IMR-90 (cell line): ENCODE measurements around the gene NOX3. TPM values are rescaled to one million over a fixed set of nuclear protein-coding genes. Genes with fewer than 3 reads are reported as not detected.

Source experiments
- ATAC-seq: fragments of 200-7000 bp; cut with Tn5 transposase; 2 replicates; pipeline ENCODE4 v1.9.1; 2020; ENCODE audit warnings: low read depth, mild to moderate bottlenecking, moderate library complexity
- BruUV-seq: library from RNA; stranded (reverse); fragments of 400-500 nt; replicated peaks from 2 replicates; lab custom pipeline; 2021; lab: Mats Ljungman, UMichigan
- CTCF ChIA-PET: fragments of 300-600 bp; formaldehyde crosslinking; extraction: SDS; loops from one replicate; lab custom pipeline; 2021; ENCODE audit warnings: antibody characterized with exemption; lab: Yijun Ruan, JAX
- POLR2A ChIA-PET: fragments of 300-600 bp; sonication (Branson Sonifier 250); formaldehyde crosslinking; loops from one replicate; lab custom pipeline; 2022; ENCODE audit warnings: antibody characterized with exemption; ENCODE audit not compliant: unreplicated experiment; lab: Charles Lee
- DNase-seq: peaks from one replicate; pipeline ENCODE4 v3.0.0; 2013
- H2AFZ ChIP-seq: replicated peaks from 2 replicates; pipeline ENCODE3; 2013; ENCODE audit warnings: low read length, mild to moderate bottlenecking; ENCODE audit not compliant: poor library complexity
- H2AK5ac ChIP-seq: 2 replicates; pipeline ENCODE4 v1.6.1; 2013; ENCODE audit warnings: low read depth, low read length, inconsistent platforms
- H2AK9ac ChIP-seq: replicated peaks from 2 replicates; pipeline ENCODE3; 2013; ENCODE audit warnings: mild to moderate bottlenecking, low read depth, low read length, moderate library complexity; ENCODE audit not compliant: poor library complexity
- H2BK120ac ChIP-seq: 2 replicates; pipeline ENCODE4 v1.6.1; 2013; ENCODE audit warnings: low read depth, low read length, inconsistent platforms
- H2BK15ac ChIP-seq: 3 replicates; pipeline ENCODE4 v1.6.1; 2013; ENCODE audit warnings: low read depth, low read length, inconsistent platforms
- H2BK20ac ChIP-seq: 2 replicates; pipeline ENCODE4 v1.6.1; 2013; ENCODE audit warnings: low read depth, mild to moderate bottlenecking, inconsistent platforms, low read length, moderate library complexity
- H2BK5ac ChIP-seq: 2 replicates; pipeline ENCODE4 v1.6.1; 2013; ENCODE audit warnings: mild to moderate bottlenecking, low read depth, low read length, inconsistent platforms; ENCODE audit not compliant: poor library complexity, severe bottlenecking
- H3K14ac ChIP-seq: replicated peaks from 2 replicates; pipeline ENCODE4 v1.6.1; 2013; ENCODE audit warnings: low read depth, low read length, inconsistent platforms
- H3K18ac ChIP-seq: 2 replicates; pipeline ENCODE4 v1.6.1; 2013; ENCODE audit warnings: low read depth, low read length, control low read depth
- H3K23ac ChIP-seq: 2 replicates; pipeline ENCODE4 v1.6.1; 2013; ENCODE audit warnings: low read depth, low read length, inconsistent platforms
- H3K27ac ChIP-seq: 2 replicates; pipeline ENCODE4 v1.5.1; 2013; ENCODE audit warnings: mild to moderate bottlenecking, control low read depth, low read length; ENCODE audit not compliant: insufficient read depth
- H3K27me3 ChIP-seq: 2 replicates; pipeline ENCODE4 v1.6.1; 2013; ENCODE audit warnings: low read length; ENCODE audit not compliant: control insufficient read depth, insufficient read depth
- H3K36me3 ChIP-seq: 2 replicates; pipeline ENCODE4 v1.6.1; 2013; ENCODE audit warnings: low read length, mixed read lengths; ENCODE audit not compliant: control insufficient read depth, insufficient read depth
- H3K4ac ChIP-seq: 2 replicates; pipeline ENCODE4 v1.6.1; 2013; ENCODE audit warnings: low read depth, low read length, inconsistent platforms
- H3K4me1 ChIP-seq: 2 replicates; pipeline ENCODE4 v1.6.1; 2013; ENCODE audit warnings: low read length, mixed read lengths; ENCODE audit not compliant: control insufficient read depth, insufficient read depth
- H3K4me2 ChIP-seq: 2 replicates; pipeline ENCODE4 v1.6.1; 2013; ENCODE audit warnings: low read depth, mild to moderate bottlenecking, control low read depth, low read length, moderate library complexity
- H3K4me3 ChIP-seq: 2 replicates; pipeline ENCODE4 v1.5.1; 2013; ENCODE audit warnings: low read depth, mild to moderate bottlenecking, control low read depth, low read length, moderate library complexity; ENCODE audit not compliant: insufficient read depth
- H3K56ac ChIP-seq: 2 replicates; pipeline ENCODE4 v1.6.1; 2013; ENCODE audit warnings: low read length, inconsistent platforms; ENCODE audit not compliant: insufficient read depth; ENCODE audit errors: extremely low read depth
- H3K79me1 ChIP-seq, 2 experiments: 2 replicates each; pipeline ENCODE4 v1.6.1; 2013; ENCODE audit warnings: low read length in 2 of 2, inconsistent platforms in 1 of 2, low read depth in 1 of 2
- H3K9ac ChIP-seq: 2 replicates; pipeline ENCODE4 v1.6.1; 2013; ENCODE audit warnings: low read depth, low read length, control low read depth
- H3K9me1 ChIP-seq: 2 replicates; pipeline ENCODE4 v1.6.1; 2013; ENCODE audit warnings: low read length, inconsistent platforms; ENCODE audit not compliant: insufficient read depth
- H3K9me3 ChIP-seq: 2 replicates; pipeline ENCODE4 v1.6.1; 2013; ENCODE audit warnings: low read length; ENCODE audit not compliant: control insufficient read depth, insufficient read depth
- H4K20me1 ChIP-seq: 2 replicates; pipeline ENCODE4 v1.6.1; 2013; ENCODE audit warnings: low read length, inconsistent platforms; ENCODE audit not compliant: insufficient read depth
- H4K5ac ChIP-seq: 2 replicates; pipeline ENCODE4 v1.6.1; 2013; ENCODE audit warnings: mild to moderate bottlenecking, low read depth, low read length, control low read depth
- H4K8ac ChIP-seq, 2 experiments: 2 replicates each; pipeline ENCODE4 v1.6.1; 2013; ENCODE audit warnings: low read depth in 2 of 2, low read length in 2 of 2, control low read depth in 1 of 2, inconsistent platforms in 1 of 2
- H4K91ac ChIP-seq: 2 replicates; pipeline ENCODE4 v1.6.1; 2013; ENCODE audit warnings: low read depth, low read length, inconsistent platforms; ENCODE audit not compliant: insufficient read depth
- MAFK ChIP-seq: IDR thresholded peaks from 2 replicates; pipeline ENCODE4 v1.6.1; 2012; ENCODE audit warnings: low read depth, low read length, improper control_type of control experiment
- RAD21 ChIP-seq: IDR thresholded peaks from 2 replicates; pipeline ENCODE4 v1.6.1; 2012; ENCODE audit warnings: low read length, improper control_type of control experiment
- WGBS, 2 experiments: methylation state at CpG; one replicate each; pipeline versions ENCODE4 v1.1.5 to v1.1.7; 2013; ENCODE audit warnings: missing lambda C conversion rate in 2 of 2; ENCODE audit not compliant: insufficient read length in 1 of 2; ENCODE audit errors: extremely low coverage in 2 of 2; 5-methylcytosine and 5-hydroxymethylcytosine counted together
- dilution Hi-C: fragments of 300-500 bp; cut with HindIII; formaldehyde crosslinking; loops from one replicate; pipeline ENCODE4 v1.14.3; 2018; ENCODE audit warnings: low sequenced_read_pairs; ENCODE audit not compliant: unreplicated experiment
- in situ Hi-C: fragments of 300-500 bp; cut with MboI; formaldehyde crosslinking; loops from 3 replicates; pipeline ENCODE4 v1.14.3; 2019; ENCODE audit warnings: low sequenced_read_pairs, inconsistent platforms, mixed read lengths
- intact Hi-C: fragments of 100-400 bp; cut with micrococcal nuclease; formaldehyde crosslinking; loops from 2 replicates; pipeline ENCODE4 v1.10.0; 2022
- polyA plus RNA-seq, 3 experiments: library from polyadenylated mRNA; depleted of rRNA; stranded (reverse); fragments of >200 nt; gene quantifications; 2 replicates each; pipeline ENCODE4 v1.2.3, GENCODE V29; 2012; ENCODE audit warnings: low replicate concordance in 1 of 3
- total RNA-seq: library from RNA; depleted of rRNA; stranded (reverse); fragments of >200 nt; gene quantifications from 2 replicates; pipeline ENCODE4 v1.2.3, GENCODE V29; 2012

Gene NOX3
- total and polyA plus RNA-seq, 2 of the 4 experiments (the other 2 are of a cell fraction) = not detected

GRCh38 chr6:155383913-155384312, 71.7 kb downstream of the NOX3 start:
- CTCF ChIA-PET = no interaction called here
- Histone ChIP-seq H2BK20ac (no peak overlapping the region), H3K36me3 (no peaks in the 10 kb centered on the region), H3K9me1 (peaks cover 4% of the 10 kb centered on the region), H3K9ac (no peak overlapping the region), H3K4me2 (no peak overlapping the region), H3K27me3 (no peaks in the 10 kb centered on the region), H2BK15ac (no peak overlapping the region; the same call in 2 of the 3 replicates), H4K8ac (no peak overlapping the region), H2BK120ac (peak overlapping the region; percentile 25; the same call in 1 of the 2 replicates), H2AFZ (no peak overlapping the region), H4K5ac (no peak overlapping the region; the same call in 1 of the 2 replicates), H2BK5ac (peak overlapping the region; percentile 74), H3K56ac (no peak overlapping the region), H3K9me3 (no peaks in the 10 kb centered on the region; the same call in 1 of the 2 replicates), H3K14ac (0 out of 2 replicates have a peak overlapping the region, but pooled peaks have one; percentile 7), H4K20me1 (no peaks in the 10 kb centered on the region), H3K79me1 (no peaks in the 10 kb centered on the region), H3K4ac (no peak overlapping the region), H3K23ac (no peak overlapping the region), H3K4me3 (no peak overlapping the region), H3K27ac (no peak overlapping the region), H3K4me1 (peaks cover 3% of the 10 kb centered on the region), H3K18ac (peak overlapping the region; percentile 5; the same call in 1 of the 2 replicates), H2AK5ac (no peak overlapping the region), H4K91ac (no peak overlapping the region), H2AK9ac (no peak overlapping the region)
- intact Hi-C loops (no loop called here), dilution Hi-C loops (no loop called here), in situ Hi-C loops (no loop called here)
- no CpG with 5 or more reads among the region's 5 CpGs for WGBS, 2 experiments
- POLR2A ChIA-PET = no interaction called here
- TF ChIP-seq MAFK = peak; percentile 52
- no peak for TF ChIP-seq RAD21
- ATAC-seq = no peak
- no TSS peak for BruUV-seq
- DNase-seq = peak; percentile 36
